Non-pigmented ciliary epithelial cell (primary cell): ENCODE results near the gene NMNAT3.

ENCODE experiments used
- DNase-seq: peaks from one replicate; pipeline ENCODE4 v3.0.0-alpha.2; 2010; ENCODE audit warnings: low read depth

Gene NMNAT3

DNA sequence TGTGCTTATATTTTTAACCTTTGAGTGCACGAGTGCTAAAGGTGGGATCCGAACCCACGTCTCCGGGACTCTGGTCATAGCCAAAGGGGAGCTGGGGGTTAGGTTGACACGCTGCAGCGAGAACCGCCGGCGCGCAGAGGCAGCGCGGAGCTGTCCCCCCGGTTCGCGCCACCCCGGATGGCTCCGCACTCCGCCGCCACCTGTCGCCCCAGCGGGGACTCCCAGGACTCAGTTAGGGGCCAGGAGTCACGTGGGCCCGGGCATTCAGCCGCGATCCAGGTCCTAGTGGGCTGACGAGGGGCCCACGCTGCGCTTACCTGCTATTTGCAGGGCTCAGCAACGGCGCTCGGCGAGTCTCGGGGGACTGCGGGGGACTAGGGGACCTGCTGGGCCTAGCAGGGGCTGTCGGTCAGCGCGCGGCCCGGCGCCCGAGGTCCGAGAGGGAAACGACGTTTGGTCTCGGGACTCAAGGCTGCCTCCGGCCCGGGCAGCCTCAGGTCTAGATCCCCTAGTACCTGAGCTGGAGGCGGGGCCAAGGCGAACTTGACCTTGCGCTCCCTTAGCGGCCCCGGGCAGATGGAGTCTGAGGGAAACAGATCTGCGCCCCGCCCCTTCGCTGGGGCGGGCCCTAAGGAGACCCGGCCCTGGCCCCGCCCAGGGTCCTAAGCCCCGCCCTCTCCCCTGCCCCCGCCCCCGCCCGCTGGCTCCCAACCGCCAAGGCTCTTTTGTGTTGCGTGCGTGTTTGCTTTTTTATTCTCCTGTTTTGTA, at the start of gene NMNAT3:
Gene NMNAT3 (minus strand): TSS at position 585 of the 768 bp plus-strand sequence. CDS start 50,248 bp downstream, outside the sequence.
- DNase-seq = no peak

DNA sequence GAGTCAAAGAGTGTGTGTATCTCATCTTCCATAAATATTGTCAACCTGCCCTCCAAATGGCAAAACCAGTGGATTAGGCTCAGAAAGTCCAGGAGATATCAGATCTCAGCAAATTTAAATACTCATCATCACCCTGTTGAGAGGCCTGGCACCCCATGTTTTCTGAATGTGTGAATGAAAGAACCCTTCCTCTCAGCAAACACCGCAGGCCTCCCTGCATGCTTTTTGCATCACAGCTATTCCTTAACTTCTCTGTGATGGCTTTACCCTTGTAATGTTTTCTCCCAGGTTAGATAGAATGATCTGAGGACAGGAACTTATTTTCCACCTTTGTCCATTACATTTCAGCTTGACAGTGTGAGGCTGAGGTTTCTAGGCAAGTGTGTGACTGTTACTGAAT, 43.6 kb upstream of the NMNAT3 start:
- DNase-seq = no peak

DNA sequence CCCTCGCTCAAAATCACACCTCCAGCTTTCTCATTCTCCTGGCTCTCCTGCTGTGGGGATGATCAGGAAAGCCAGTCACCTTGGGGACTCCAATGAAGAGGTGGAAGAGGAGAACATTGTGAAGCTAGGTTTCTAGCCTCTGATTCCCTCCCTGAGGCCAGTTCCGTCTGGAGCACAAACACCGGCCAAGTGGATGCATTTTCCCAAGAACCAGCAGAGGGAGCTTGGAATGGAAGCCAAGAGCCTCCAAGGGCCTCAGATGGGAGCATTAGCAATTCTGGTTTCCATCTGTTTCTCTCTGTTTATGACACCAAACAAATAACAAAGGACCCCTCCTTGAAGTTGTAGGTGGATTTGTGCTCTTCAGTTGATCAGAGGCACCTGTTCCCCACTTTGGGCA, 40.6 kb upstream of the NMNAT3 start:
- DNase-seq = peak; percentile 17

DNA sequence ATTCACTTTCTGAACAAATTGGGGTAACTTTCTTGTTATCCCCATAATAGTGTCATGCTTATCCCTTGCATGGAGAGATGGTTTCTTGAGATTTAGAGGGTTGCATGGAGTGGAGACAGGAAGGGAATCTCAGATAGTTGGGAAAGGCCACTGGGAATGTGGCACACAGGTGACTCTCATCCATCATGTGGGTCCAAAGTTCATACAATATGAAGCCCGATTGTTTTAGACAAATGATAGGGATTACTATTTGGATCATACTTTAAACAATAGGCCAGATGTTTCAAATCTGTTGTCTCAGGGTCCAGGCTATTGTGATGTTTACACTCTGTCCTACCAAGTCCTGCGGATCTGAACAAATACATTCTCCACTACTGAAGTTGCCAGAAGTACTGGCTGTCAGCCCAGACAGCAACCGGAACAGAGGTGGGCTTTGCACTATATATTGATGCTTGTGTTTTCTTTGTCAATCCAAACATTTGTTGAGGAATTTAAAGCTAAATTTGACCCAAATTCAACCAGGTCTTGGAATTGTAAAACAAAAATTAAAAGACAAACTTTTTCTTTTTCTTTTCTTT, 39.2 kb upstream of the NMNAT3 start:
- DNase-seq = no peak

DNA sequence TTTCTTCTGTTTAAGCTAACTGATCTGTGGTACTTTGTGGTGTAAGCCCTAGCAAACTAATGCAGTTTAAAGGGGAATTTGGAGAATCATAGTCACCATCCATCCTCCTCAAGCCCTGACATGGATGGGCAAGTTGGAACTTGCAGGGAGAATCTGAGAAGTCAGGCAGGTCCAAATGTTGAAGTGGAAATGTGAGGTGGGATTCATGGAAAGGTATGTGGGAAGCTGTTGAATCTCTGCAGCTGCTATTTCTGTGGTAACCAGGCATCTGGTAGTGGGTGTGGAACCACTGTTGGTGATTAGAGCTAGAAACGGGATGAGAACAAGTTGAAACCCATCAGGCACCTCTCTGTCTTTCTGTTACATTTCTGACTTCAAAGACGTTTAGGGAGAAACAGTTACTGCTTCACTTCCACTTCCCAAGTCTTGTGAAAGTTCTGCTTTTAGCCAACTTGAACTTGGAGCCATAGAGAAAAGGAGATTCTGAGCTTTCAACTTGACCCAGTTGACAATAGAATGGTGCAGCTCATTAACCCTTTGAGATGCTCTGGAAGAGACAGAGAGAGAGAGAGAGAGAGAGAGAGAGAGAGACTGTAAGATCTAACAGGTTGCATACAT, 38.1 kb upstream of the NMNAT3 start:
- no peak for DNase-seq

DNA sequence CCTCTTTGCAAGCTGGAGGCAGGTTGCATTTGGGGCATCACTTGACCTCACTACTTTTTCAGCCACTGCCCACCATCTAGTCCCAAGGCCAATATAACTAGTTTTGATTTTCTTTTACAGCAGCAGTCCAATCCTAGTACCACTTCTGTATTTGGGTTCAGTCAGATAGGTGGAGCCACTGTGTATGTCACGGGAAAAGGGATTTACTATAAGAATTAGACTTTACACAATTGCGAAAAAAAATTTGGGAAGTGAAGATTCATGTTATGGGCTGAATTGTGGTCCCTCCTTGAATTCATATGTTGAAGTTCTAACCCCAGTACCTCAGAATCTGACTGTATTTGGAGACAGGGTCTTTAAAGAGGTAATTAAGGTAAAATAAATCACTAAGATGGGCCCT, 37.4 kb upstream of the NMNAT3 start:
- DNase-seq = no peak

DNA sequence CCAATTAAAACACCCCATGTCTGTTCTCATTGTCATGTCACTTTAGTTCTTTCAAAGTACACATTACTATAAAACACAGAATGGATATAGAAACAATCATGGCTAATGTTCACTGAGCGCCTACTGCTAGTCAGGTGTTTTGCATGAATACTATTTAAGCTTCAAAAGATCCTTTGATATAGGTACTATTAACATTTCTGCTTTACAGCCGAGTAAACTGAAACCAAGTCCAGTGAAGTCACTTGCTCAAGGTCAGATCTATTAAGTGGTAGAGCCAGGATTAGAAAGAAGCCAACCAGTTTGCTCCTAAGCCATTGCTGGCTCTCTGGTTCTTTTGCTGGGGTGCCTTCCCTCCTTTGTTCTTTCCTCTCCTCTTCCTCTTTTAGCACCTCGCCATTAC, 32.4 kb upstream of the NMNAT3 start:
- no peak for DNase-seq

DNA sequence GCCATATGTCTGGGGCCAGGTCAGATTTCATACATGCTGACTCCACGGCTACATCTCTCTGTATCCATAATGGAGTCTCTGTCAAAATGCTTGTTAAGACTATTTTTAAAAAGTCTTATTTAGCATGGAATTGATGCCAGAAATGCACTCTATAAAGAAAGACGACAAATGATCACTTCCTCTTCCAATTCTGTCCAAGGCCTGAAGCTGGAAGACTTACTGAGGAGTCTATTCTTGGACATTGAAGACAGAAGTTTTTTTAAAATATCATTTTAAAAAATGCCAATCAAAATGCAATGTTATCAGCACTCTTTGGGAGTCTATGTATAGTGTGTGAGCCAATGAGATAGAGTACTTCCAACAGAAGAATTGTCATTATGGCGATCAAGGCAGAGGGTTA, 27.9 kb upstream of the NMNAT3 start:
- DNase-seq = no peak

DNA sequence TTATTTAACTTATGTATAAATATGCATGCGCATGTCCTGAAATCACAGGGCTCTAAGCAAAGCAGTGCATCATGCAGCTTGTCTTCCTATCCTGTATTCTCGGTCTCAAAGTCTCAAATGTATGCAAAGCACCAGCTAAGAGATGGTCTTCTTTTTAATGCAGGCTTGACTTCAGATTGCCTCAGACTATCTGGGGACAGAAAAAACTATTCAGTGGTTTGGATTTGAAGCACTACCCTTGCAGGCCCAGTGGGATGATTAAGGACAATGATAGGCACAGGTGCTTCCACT, 18.5 kb upstream of the NMNAT3 start:
- no peak for DNase-seq

DNA sequence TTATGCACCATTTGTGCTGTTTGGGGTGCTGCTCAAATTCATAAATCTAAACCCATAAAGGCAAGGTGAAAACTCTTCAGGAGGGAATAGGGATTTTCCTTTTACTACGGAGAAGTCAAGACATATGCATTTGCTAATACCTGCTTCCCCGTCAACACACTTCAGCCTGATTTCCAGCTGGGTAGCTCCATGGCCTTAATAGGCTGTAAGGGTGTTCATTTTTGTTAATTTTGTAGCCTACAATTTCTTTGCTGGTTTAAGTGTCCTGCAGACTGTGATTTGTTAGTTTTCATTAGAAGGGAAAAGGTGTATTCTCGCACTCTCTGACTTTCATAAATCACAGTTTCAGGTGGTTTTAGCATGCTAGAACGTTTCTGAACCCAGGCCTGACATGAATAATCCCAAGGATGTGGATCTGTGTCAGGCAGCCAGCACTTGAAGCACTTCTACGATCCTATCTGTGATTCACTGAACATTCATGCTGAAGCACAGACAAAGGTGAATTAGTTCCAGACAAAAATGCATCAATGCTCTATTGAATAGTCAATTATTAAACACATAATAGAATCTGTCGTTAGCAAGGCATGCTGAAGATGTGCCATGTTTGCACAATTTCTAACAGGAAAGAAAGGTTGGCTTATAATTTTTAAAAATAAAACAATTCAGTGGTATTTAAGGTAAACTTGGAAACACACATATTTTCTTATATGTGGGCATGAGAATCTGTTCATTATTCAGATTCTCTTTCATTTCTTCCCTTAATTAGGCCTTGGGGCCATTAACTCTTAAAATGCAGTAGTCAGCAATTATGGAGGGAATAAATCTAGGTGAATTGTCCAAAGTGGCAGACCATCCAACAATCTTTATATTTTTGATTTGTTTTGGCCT, 17.9 kb upstream of the NMNAT3 start:
- DNase-seq = no peak

DNA sequence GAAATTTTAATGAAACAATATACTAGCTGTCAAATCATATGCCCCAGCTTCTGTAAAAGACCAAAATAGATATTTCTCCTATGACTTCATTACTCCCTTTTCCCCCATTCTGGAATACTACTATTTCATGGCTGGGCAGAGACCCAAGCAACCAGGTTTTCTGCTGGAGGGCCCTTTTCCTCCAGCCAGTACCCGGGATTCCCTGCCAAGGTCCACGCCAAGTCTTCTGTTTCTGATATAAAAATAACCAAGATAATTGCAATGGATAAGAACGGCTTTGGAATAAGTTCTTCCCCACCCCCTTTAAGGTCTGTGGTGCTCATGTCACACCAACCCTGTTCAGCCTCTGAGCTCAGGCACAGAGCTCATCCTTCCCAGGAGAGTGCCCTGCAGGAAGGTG, 17.2 kb upstream of the NMNAT3 start:
- no peak for DNase-seq

DNA sequence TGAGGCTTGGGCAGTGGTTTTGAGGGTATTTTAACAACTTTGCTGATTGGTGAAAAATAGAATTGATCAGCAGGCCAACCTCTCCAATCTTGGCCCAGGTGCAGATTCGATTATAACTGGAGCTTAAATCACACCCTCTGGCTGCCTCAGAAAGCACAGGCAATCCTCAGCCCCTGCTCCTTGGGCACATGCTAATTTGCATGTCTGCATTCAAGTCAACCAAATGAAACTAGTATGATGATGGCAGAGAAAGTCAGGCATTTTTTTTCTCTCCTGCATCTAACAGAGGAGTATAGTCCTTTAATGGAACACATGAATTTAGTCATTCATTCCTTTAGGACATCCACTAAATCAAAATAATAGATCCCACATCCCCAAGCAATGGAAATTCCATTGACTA, 16.8 kb upstream of the NMNAT3 start:
- no peak for DNase-seq

DNA sequence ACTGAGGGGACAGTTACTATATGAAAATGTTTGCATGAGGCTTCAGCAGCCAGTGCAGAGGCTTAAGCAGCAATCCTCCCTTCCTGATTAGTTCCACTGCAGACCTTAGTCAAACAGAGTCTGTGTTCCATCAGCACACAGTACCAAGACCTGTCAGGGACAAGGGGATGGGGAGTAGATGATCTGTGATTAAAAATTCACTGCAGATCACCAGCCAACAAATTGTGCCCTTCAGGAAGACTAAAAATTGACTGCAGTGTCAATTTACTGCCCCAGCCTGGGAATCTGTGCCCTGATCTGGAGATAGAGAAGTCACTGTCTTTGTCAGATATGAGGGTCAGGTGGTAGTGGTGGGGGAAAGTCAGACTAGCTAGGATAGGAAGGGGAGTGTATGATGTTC, 13.8 kb upstream of the NMNAT3 start:
- no peak for DNase-seq

DNA sequence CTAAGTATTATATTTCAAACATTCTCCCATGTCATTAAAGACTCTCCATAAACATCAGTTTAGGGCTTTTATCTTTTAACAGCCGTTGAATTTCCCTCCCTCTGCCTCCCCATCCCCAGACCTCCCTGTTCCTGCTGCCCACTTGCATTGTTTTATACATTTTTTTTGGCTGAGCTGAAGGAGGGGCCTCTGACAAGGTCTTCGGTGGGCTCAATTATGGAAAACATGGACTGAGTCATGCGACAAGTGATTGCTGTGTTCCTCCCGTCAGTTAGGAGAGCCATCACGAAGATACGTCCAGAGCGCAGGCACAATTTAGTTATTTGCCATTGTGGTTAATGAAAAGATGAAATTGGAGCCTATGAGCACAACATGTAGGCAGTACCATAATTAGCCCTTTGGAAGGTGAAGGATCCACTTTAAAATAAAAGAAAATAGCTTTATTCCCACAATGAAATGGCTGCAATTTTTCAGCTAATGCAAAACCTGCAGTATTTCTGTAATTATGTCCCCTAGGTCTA, 12.0 kb upstream of the NMNAT3 start:
- DNase-seq = no peak

DNA sequence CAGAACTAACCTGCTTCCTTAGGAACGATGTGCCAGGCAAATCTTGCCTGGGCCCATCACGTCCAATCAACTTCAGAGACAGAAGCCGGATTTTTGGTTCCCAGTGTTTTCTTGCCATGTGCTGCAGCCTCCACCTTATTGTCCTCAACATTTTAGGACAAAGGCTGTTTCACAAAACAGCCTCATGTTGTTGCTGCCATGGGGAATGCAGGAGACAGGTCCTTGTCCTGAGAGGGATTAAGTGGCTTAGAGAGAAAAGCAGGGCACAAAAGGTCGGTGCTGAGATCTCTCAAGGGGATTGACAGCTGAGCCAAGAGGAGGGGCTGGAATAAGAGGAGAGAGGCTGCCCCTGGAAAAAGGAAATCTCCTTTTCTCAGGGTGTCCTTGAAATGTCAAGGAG, 11.3 kb upstream of the NMNAT3 start:
- DNase-seq = no peak

DNA sequence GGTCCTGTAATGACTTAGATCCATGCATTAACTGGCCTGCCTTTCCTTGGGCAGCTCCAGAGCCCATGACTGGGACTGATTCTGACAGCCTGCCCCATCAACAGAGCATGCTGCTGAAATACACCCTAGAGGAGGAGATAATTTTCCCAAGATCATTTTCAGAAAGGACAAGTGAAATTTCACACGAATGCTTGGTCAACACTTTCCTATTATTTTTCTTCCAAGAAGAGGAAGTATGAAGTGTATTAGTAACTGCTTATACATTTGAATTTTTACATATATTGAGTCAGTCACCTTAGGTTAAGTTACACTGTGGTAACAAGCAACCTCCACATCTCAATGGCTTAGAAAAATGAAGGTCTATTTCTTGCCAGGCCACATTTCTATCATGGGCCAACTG, 9.7 kb upstream of the NMNAT3 start:
- DNase-seq = no peak

DNA sequence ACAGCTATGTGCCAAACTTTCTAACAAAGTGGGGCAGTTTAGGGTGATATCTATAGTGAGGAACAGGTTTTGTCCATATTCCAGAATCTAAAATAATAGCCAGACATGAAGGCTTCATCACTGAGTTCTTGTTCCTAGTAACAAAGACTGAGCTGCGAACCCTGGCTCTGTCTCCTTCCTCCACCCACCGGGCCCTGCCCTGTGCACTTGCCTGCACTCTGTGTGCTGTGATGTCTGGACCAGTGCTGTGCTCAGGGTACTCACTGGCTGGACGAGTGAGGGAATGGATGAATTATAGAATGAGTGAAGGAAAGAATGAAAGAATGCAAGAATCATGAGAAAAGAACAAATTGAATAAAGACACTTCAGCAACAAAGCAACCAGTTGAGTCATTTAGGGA, 8.9 kb upstream of the NMNAT3 start:
- DNase-seq = no peak

DNA sequence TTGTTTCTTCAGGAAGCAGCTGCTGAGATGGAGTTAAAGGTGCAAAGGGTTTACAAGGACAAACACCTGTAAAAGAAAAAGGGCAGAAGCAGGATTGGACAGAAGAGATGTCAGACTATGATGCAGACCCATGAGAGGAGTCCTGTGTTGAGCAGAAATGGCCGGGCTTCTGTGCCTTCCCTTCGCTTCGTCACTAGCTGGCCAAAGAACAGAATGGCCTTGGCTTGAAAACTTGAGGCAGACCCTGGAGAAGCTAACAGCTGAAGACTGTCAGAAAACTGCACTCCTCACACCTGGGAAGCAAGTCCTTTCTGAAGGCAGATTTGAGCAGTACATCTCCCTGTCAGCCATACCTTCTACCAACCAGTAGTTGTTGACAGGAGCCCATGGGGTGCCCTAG, 8.4 kb upstream of the NMNAT3 start:
- no peak for DNase-seq

DNA sequence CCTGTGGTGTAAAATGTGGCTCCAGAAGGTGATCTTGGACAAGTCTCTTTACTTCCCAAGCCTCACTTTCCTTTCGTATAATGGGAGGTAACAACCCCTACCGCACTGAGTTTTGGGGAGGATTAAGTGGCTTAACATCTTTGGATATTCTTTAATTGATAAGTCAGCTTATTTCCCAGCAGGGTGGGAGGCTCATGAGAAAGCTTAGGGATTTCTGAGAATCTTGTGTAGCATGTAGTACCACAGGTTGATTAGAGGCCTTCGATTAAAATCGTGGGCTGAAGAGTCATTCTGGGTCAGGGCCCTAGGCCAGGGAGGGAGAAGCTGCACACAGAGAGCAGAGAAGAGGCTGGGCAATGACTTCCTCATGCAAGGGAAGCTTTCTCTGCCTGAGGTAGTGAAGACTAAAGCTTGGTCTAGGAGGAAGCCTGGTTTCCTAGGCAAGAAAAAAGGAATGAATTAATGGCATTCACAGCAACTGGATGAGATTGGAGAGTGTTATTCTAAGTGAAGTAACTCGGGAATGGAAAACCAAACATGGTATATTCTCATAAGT, 1.5 kb upstream of the NMNAT3 start:
- no peak for DNase-seq

DNA sequence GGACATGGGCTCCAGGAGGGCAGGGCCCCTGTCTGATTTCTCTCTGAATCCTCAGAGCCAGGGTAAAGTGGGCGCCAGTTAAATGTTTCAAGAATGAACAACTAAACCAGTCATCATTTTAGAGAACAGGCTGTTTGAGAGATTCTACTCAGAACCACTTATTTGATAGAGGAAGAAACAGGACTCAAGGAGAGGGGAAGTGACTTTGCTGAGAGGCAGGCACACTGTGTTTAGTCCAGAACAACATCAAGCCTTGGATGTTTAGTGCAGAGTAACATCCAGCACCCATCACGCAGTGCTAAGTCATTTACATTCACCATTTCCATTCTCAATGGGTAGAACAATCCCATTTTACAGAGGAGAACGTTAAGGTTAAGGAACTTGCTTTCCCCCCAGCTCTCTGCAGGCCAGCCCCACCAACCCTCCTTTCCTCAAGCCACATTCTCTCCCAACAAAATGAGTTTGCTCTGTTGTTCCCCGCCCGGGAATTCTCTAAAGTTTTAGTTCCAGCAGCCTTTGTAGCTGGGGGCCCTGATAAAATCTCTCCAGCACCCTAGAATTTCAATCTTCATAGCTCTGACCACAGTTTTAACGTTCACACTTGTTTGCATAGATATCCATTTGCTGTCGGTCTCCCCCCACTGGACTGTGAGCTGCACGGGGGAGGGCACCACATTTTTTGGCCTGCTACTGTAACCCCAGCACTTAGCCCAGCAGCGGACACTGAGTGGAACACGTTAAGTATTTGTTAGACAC, 962 bp downstream of the NMNAT3 start:
- DNase-seq = no peak

DNA sequence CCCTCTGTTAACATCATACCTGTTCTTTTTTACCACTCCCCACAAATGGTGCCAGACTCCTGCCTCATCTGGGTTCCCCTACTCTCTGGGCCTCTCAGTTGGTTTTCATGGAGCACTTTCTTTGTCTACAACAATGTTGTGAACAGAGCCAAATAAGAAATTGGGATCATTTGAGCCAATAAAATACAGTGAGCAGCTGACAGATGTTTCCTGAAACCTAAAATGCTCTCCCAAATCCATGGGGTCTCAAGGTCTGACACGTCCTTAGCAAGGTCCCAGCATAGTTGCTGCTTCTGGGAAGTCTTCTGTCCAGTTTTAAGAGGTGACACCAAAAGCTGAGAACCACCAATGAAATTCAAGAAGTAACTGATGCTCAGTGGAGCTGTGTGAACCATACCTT, 1.7 kb downstream of the NMNAT3 start:
- DNase-seq = no peak

DNA sequence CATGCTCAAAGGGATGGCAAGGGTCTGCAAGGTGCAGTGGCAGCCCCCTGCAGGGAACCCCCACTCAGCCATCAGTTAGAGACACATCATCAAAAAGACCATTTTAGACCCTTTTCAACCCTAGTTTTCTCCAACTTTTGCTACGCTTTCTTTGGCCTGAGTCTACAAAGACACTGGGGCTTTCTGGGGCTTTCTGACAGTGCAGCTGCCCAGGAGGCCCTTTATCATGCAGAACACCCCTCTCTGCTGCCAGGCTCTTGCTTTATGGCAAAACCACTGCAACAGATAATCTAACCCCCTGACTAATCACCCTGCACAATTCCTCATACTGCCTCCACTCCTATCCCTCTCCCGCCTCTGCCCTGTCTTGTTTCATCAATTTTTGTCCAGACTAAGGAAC, 2.4 kb downstream of the NMNAT3 start:
- DNase-seq = no peak
